Activated CD4-positive, alpha-beta T cell treated with anti-CD3 and anti-CD28 coated beads for 24 hours (primary cell): ENCODE results near the gene VWC2.

ENCODE experiments used
- DNase-seq, 2 donors: peaks; one replicate each; pipeline ENCODE4 v3.0.0-alpha.2; 2020; ENCODE audit warnings: low read depth in 2 of 2

VWC2 gene

GRCh38 chr7:49783446-49783845 is 10.0 kb downstream of the VWC2 start:
- no peak for DNase-seq

- no peak for DNase-seq
Observed at GRCh38 chr7:49787980-49788379, 14.5 kb downstream of the VWC2 start.

GRCh38 chr7:49788455-49789059 is 15.1 kb downstream of the VWC2 start:
- no peak for DNase-seq

- DNase-seq = no peak
Observed at GRCh38 chr7:49789736-49790135, 16.3 kb downstream of the VWC2 start.

GRCh38 chr7:49790209-49790608 is 16.8 kb downstream of the VWC2 start:
- DNase-seq = no peak

- no peak for DNase-seq
Observed at GRCh38 chr7:49791088-49791741, 17.8 kb downstream of the VWC2 start.

GRCh38 chr7:49797987-49798660 is 24.7 kb downstream of the VWC2 start:
- DNase-seq = no peak

GRCh38 chr7:49800031-49800430 is 26.6 kb downstream of the VWC2 start:
- DNase-seq = no peak

- no peak for DNase-seq
Observed at GRCh38 chr7:49802600-49802999, 29.2 kb downstream of the VWC2 start.

GRCh38 chr7:49803812-49804211 is 30.4 kb downstream of the VWC2 start:
- DNase-seq = no peak

- no peak for DNase-seq
Observed at GRCh38 chr7:49805371-49806007, 32.1 kb downstream of the VWC2 start.

- no peak for DNase-seq
Observed at GRCh38 chr7:49812534-49812933, 39.1 kb downstream of the VWC2 start.

GRCh38 chr7:49817279-49817678 is 43.8 kb downstream of the VWC2 start:
- DNase-seq = no peak

GRCh38 chr7:49821181-49821580 is 47.7 kb downstream of the VWC2 start:
- no peak for DNase-seq

- DNase-seq = no peak
Observed at GRCh38 chr7:49822856-49823255, 49.4 kb downstream of the VWC2 start.

GRCh38 chr7:49823566-49823965 is 50.1 kb downstream of the VWC2 start:
- DNase-seq = no peak

GRCh38 chr7:49839863-49840645 is 66.6 kb downstream of the VWC2 start:
- no peak for DNase-seq

GRCh38 chr7:49840751-49841405 is 67.4 kb downstream of the VWC2 start:
- no peak for DNase-seq

- no peak for DNase-seq
Observed at GRCh38 chr7:49845626-49846025, 72.2 kb downstream of the VWC2 start.

GRCh38 chr7:49848211-49848841 is 74.9 kb downstream of the VWC2 start:
- no peak for DNase-seq
